HFF-Myc (cell line): ENCODE measurements around the gene QSER1.

ENCODE experiments used
- DNase-seq: peaks from one replicate; pipeline ENCODE4 v3.0.0-alpha.2; 2011; ENCODE audit warnings: low read depth; ENCODE audit errors: extremely low read depth
- H3K4me3 ChIP-seq: replicated peaks from 2 replicates; pipeline ENCODE4 v1.5.1; 2011; ENCODE audit warnings: low read depth, mild to moderate bottlenecking, control low read depth, low read length
- TF ChIP-seq, protein P1 (sequence below): IDR thresholded peaks from 2 replicates; pipeline ENCODE4 v1.5.1; 2012; ENCODE audit warnings: mild to moderate bottlenecking, low read depth, low read length, control low read depth; ENCODE audit errors: missing control alignments

The QSER1 gene

GRCh38 chr11:32892355-32893092 lies at the start of gene QSER1:
Gene QSER1 (plus strand): TSS chr11:32892811. CDS start chr11:32893126, 315 bp downstream.
- peak within 1 kb of the TSS; percentile 89 for H3K4me3 ChIP-seq
- DNase-seq: no peak
- TF ChIP-seq, protein P1, sequence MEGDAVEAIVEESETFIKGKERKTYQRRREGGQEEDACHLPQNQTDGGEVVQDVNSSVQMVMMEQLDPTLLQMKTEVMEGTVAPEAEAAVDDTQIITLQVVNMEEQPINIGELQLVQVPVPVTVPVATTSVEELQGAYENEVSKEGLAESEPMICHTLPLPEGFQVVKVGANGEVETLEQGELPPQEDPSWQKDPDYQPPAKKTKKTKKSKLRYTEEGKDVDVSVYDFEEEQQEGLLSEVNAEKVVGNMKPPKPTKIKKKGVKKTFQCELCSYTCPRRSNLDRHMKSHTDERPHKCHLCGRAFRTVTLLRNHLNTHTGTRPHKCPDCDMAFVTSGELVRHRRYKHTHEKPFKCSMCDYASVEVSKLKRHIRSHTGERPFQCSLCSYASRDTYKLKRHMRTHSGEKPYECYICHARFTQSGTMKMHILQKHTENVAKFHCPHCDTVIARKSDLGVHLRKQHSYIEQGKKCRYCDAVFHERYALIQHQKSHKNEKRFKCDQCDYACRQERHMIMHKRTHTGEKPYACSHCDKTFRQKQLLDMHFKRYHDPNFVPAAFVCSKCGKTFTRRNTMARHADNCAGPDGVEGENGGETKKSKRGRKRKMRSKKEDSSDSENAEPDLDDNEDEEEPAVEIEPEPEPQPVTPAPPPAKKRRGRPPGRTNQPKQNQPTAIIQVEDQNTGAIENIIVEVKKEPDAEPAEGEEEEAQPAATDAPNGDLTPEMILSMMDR: no peak

GRCh38 chr11:32843544-32843943 lies 49.1 kb upstream of the QSER1 start:
- no peak overlapping the region for H3K4me3 ChIP-seq
- TF ChIP-seq, protein P1: no peak
- DNase-seq: no peak

DNA sequence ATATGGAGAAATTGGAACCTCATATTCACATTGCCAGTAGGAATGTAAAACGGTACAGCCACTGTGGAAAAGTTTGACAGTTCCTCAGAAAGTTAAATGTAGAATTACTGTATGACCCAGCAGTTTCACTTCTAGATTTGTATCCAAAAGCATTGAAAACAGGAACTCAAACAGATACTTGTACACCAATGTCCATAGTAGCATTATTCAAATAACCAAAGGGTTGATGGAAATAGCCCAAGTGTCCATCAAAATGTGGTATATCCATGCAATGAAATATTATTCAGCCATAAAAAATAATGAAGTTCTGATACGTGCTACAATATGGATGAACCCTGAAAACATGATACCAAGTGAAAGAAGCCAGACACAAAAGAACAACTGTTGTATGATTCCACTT lies 45.1 kb upstream of the QSER1 start:
- no peak overlapping the region for H3K4me3 ChIP-seq
- no peak for DNase-seq
- TF ChIP-seq, protein P1: no peak

GRCh38 chr11:32849761-32850160 lies 42.9 kb upstream of the QSER1 start:
- TF ChIP-seq, protein P1: no peak
- no peak for DNase-seq
- H3K4me3 ChIP-seq: no peak overlapping the region

- TF ChIP-seq, protein P1: no peak
- no peak for DNase-seq
- H3K4me3 ChIP-seq: no peak overlapping the region
Measured at GRCh38 chr11:32851251-32851650, 41.4 kb upstream of the QSER1 start.

- DNase-seq: no peak
- TF ChIP-seq, protein P1: no peak
- H3K4me3 ChIP-seq: no peak overlapping the region
Measured at GRCh38 chr11:32852207-32852606, 40.4 kb upstream of the QSER1 start.

DNA sequence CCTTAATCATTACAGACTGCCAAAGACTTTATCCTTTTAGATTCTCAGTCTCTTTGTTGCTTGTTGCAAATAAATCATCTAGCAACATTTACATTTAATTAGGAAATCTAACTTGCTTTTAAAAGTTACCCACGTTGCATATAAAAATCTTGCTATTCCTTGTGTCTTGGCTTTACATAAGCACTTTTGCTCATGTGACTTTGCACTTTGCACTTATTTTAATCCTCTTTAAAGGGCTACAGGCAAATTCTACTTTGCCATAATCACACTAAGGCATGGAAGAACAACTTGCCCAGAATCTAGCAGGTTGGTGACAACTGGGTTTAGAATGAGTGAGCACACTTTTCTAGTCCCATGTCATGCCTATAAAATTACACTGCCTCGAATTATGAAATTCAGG lies 37.0 kb upstream of the QSER1 start:
- no peak for DNase-seq
- TF ChIP-seq, protein P1: no peak
- no peak overlapping the region for H3K4me3 ChIP-seq
